Natural killer cell (primary cell): Measurements from ENCODE around the gene NUDT2. TPM values are rescaled to one million over a fixed set of nuclear protein-coding genes. Genes with fewer than 3 reads are reported as not detected.

Experiments
- ATAC-seq, 3 donors: fragments of 150-1000 bp in 2 of 3; fragments of 200-7000 bp in 1 of 3; cut with Tn5 transposase; 1 replicate in 1 of 3; 2 replicates in 2 of 3; pipeline ENCODE4 v1.10.0; 2021; ENCODE audit warnings: mild to moderate bottlenecking in 2 of 3, moderate library complexity in 2 of 3
- DNase-seq, 2 donors: peaks; one replicate each; pipeline versions ENCODE4 v3.0.0 to v3.0.0-alpha.2; 2013 to 2021; ENCODE audit warnings: mixed read lengths in 1 of 2
- H3K27ac ChIP-seq: one replicate; pipeline ENCODE4 v1.5.1; 2013; ENCODE audit warnings: mild to moderate bottlenecking, low read length
- H3K27me3 ChIP-seq: one replicate; pipeline ENCODE4 v1.6.1; 2013; ENCODE audit warnings: low read length; ENCODE audit not compliant: control insufficient read depth, insufficient read depth
- H3K36me3 ChIP-seq: one replicate; pipeline ENCODE4 v1.6.1; 2013; ENCODE audit warnings: low read length; ENCODE audit not compliant: control insufficient read depth, insufficient read depth
- H3K4me1 ChIP-seq: one replicate; pipeline ENCODE4 v1.6.1; 2013; ENCODE audit warnings: low read length; ENCODE audit not compliant: control insufficient read depth, insufficient read depth
- H3K4me3 ChIP-seq: one replicate; pipeline ENCODE4 v1.5.1; 2013; ENCODE audit warnings: low read length
- H3K9me3 ChIP-seq: one replicate; pipeline ENCODE4 v1.6.1; 2013; ENCODE audit warnings: low read length; ENCODE audit not compliant: control insufficient read depth, insufficient read depth
- H3K27ac Mint-ChIP-seq, 2 donors: one replicate each; pipeline ENCODE4 v1.8.0; 2022; ENCODE audit warnings: mild to moderate bottlenecking in 2 of 2, mixed read lengths in 2 of 2, moderate library complexity in 1 of 2
- H3K27me3 Mint-ChIP-seq, 2 donors: one replicate each; pipeline ENCODE4 v1.8.0; 2022; ENCODE audit warnings: low read depth in 2 of 2, mixed read lengths in 2 of 2
- H3K36me3 Mint-ChIP-seq: one replicate; pipeline ENCODE4 v1.8.0; 2022; ENCODE audit warnings: mixed read lengths
- H3K4me1 Mint-ChIP-seq, 2 donors: one replicate each; pipeline ENCODE4 v1.8.0; 2022; ENCODE audit warnings: mixed read lengths in 2 of 2
- H3K4me3 Mint-ChIP-seq: one replicate; pipeline ENCODE4 v1.8.0; 2022; ENCODE audit warnings: mild to moderate bottlenecking, moderate library complexity, mixed read lengths
- H3K9me3 Mint-ChIP-seq, 2 donors: one replicate each; pipeline ENCODE4 v1.8.0; 2022; ENCODE audit warnings: mixed read lengths in 2 of 2
- CTCF ChIP-seq: fragments of 200-600 bp; IDR thresholded peaks from one replicate; pipeline ENCODE4 v1.8.0; 2022; ENCODE audit warnings: antibody characterized with exemption
- WGBS: methylation state at CpG from one replicate; pipeline ENCODE4 v1.1.7; 2013; ENCODE audit warnings: missing lambda C conversion rate; ENCODE audit not compliant: insufficient coverage; 5-methylcytosine and 5-hydroxymethylcytosine counted together
- intact Hi-C: fragments of 100-400 bp; cut with micrococcal nuclease; formaldehyde crosslinking; loops from one replicate; pipeline ENCODE4 v1.14.2; 2022
- total RNA-seq, 4 donors: library from RNA; stranded (reverse); fragments of 120-200 nt in 1 of 4; gene quantifications; one replicate each; pipeline versions ENCODE4 v1.2.3 to v1.2.4, GENCODE V29; 2013 to 2022

The NUDT2 gene
- total RNA-seq, 3 donors from 2014 or later (not counting 1 experiment from before 2014, with no cell fraction given), result 8.5 to 15.7 (median 9.4) TPM

GRCh38 chr9:34372467-34373011, 43.2 kb downstream of the NUDT2 start:
- Mint-ChIP-seq H3K4me1 (peaks cover 15% of the 10 kb centered on the region in 2 donors), H3K4me3 (no peak overlapping the region), H3K27me3 (no peaks in the 10 kb centered on the region), H3K36me3 (no peaks in the 10 kb centered on the region), H3K9me3 (no peaks in the 10 kb centered on the region), H3K27ac (no peak overlapping the region)
- ATAC-seq (no peak), DNase-seq (no peak)
- Histone ChIP-seq H3K9me3 (no peaks in the 10 kb centered on the region), H3K27ac (no peak overlapping the region), H3K36me3 (no peaks in the 10 kb centered on the region), H3K27me3 (no peaks in the 10 kb centered on the region), H3K4me1 (peaks cover 17% of the 10 kb centered on the region), H3K4me3 (no peak overlapping the region)
- no peak for TF ChIP-seq CTCF
- WGBS, result 97% methylated on average over 41 of the region's 41 CpGs
- intact Hi-C loops, result loop anchor here (10.0 kb wide), 1 partner anchor 328 kb away; the partner anchor contains the start of gene UBAP2

GRCh38 chr9:34373749-34374148, 44.4 kb downstream of the NUDT2 start:
- Histone ChIP-seq H3K27ac (no peak overlapping the region), H3K27me3 (no peaks in the 10 kb centered on the region), H3K4me3 (no peak overlapping the region), H3K36me3 (no peaks in the 10 kb centered on the region), H3K4me1 (peaks cover 21% of the 10 kb centered on the region), H3K9me3 (no peaks in the 10 kb centered on the region)
- Mint-ChIP-seq H3K27me3 (no peaks in the 10 kb centered on the region), H3K9me3 (no peaks in the 10 kb centered on the region), H3K4me1 (peaks cover 15 to 21% of the 10 kb centered on the region in 2 donors), H3K27ac (no peak overlapping the region), H3K4me3 (no peak overlapping the region), H3K36me3 (no peaks in the 10 kb centered on the region)
- WGBS, result 92% methylated on average over 2 of the region's 2 CpGs
- intact Hi-C loops, result loop anchor here (10.0 kb wide), 1 partner anchor 329 kb away; the partner anchor contains the start of gene UBAP2
- ATAC-seq, result no peak
- DNase-seq, result no peak
- TF ChIP-seq CTCF, result no peak

- no peaks in the 10 kb centered on the region for H3K27me3 ChIP-seq
- no peak overlapping the region for H3K4me3 ChIP-seq
- H3K36me3 Mint-ChIP-seq, result no peaks in the 10 kb centered on the region
- ATAC-seq (no peak), DNase-seq (no peak)
- no peak for TF ChIP-seq CTCF
- H3K27me3 Mint-ChIP-seq, result peaks cover 0 to 3% of the 10 kb centered on the region in 2 donors
- peak overlapping the region in 1 of 2 donors; percentile 82 for H3K27ac Mint-ChIP-seq
- H3K9me3 ChIP-seq, result no peaks in the 10 kb centered on the region
- intact Hi-C loops, result loop anchor here (10.0 kb wide), 1 partner anchor 330 kb away; the partner anchor contains the start of gene UBAP2
- no peak overlapping the region for H3K27ac ChIP-seq
- H3K4me3 Mint-ChIP-seq, result no peak overlapping the region
- WGBS, result 90% methylated on average over 3 of the region's 3 CpGs
- H3K36me3 ChIP-seq, result no peaks in the 10 kb centered on the region
- no peaks in the 10 kb centered on the region for H3K9me3 Mint-ChIP-seq
- peaks cover 19 to 25% of the 10 kb centered on the region in 2 donors for H3K4me1 Mint-ChIP-seq
- peaks cover 24% of the 10 kb centered on the region for H3K4me1 ChIP-seq
Observed at GRCh38 chr9:34374339-34374738, 45.0 kb downstream of the NUDT2 start.
